ENCODE measurements around the gene ZNF865.

ZNF865 gene

DNA sequence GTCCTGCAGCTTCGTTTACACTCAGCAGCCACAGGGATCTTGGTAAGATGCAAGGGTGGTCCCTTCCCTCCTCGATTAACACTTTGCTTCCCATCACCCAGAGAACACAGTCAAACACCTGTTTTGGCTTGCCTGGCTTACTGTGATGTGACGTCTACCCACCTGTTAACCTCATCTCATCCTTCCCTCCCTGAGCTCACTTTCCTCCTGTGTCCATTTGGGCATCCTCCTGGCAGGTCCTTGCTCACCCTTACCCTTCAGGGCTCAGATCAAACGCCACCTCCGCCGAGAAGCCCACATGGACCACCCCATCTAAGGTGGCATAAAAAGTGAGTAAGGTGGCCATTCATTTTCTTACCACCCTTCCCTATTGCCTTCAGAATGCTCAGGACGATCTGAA lies 15.3 kb upstream of the ZNF865 start:
- Histone ChIP-seq H3K36me3 (ENCODE audit: insufficient read depth, low read length) (peaks cover 5% of the 10 kb centered on the region; the same call in 1 of the 2 replicates), H3K27me3 (ENCODE audit: insufficient read depth, low read length) (no peaks in the 10 kb centered on the region; the same call in 1 of the 2 replicates), H3F3A (ENCODE audit: insufficient read depth, low read length) (no peaks in the 10 kb centered on the region), H3K9me2 (ENCODE audit: low read depth, low read length) (no peaks in the 10 kb centered on the region), H3K79me2 (ENCODE audit: insufficient read depth, low read length) (no peaks in the 10 kb centered on the region), H4K20me1 (ENCODE audit: insufficient read depth, low read length) (no peaks in the 10 kb centered on the region), H3K4me2 (ENCODE audit: low read length) (no peak overlapping the region), H3K4me1 (ENCODE audit: insufficient read depth, low read length, severe bottlenecking) (peaks cover 15% of the 10 kb centered on the region), H3K27ac (ENCODE audit: low read depth, low read length, poor library complexity, severe bottlenecking) (no peak overlapping the region), H3K4me3 (ENCODE audit: low read depth, low read length, poor library complexity, severe bottlenecking) (no peak overlapping the region), H3K9me3 (ENCODE audit: low read length) (no peaks in the 10 kb centered on the region), H3K9ac (ENCODE audit: low read length) (no peak overlapping the region), H2AFZ (ENCODE audit: low read length) (no peak overlapping the region)
- TF ChIP-seq EZH2 (IDR thresholded peaks at IDR 0.05; ENCODE audit: borderline replicate concordance, low read length) = no peak
- TF ChIP-seq, protein P1, sequence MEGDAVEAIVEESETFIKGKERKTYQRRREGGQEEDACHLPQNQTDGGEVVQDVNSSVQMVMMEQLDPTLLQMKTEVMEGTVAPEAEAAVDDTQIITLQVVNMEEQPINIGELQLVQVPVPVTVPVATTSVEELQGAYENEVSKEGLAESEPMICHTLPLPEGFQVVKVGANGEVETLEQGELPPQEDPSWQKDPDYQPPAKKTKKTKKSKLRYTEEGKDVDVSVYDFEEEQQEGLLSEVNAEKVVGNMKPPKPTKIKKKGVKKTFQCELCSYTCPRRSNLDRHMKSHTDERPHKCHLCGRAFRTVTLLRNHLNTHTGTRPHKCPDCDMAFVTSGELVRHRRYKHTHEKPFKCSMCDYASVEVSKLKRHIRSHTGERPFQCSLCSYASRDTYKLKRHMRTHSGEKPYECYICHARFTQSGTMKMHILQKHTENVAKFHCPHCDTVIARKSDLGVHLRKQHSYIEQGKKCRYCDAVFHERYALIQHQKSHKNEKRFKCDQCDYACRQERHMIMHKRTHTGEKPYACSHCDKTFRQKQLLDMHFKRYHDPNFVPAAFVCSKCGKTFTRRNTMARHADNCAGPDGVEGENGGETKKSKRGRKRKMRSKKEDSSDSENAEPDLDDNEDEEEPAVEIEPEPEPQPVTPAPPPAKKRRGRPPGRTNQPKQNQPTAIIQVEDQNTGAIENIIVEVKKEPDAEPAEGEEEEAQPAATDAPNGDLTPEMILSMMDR (IDR thresholded peaks at IDR 0.05; ENCODE audit: low read length) = no peak

DNA sequence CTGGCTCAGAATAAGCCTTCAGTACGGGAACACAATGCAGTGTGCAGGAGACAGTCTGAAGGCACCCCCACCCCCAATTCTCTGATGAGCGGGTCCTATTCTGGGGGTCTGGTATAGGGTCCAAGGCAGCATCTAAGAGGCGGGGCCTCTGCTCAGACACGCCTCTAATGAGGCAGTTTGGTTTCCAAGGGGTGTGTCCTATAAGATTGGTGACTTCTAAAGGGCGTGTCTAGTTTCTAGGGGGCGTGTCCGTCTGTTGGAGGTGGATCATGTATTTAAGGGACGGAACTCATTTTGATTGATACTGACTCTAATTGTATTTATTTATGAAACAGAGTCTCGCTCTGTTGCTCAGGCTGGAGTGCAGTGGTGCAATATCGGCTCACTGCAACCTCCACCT lies 14.8 kb upstream of the ZNF865 start:
- TF ChIP-seq, protein P1 (IDR thresholded peaks at IDR 0.05; ENCODE audit: low read length) = no peak
- TF ChIP-seq EZH2 (IDR thresholded peaks at IDR 0.05; ENCODE audit: borderline replicate concordance, low read length) = no peak
- no peak overlapping the region for H2AFZ ChIP-seq (ENCODE audit: low read length)
- no peaks in the 10 kb centered on the region for H3K79me2 ChIP-seq (ENCODE audit: insufficient read depth, low read length)
- no peak overlapping the region for H3K27ac ChIP-seq (ENCODE audit: low read depth, low read length, poor library complexity, severe bottlenecking)
- H3F3A ChIP-seq (ENCODE audit: insufficient read depth, low read length) = no peaks in the 10 kb centered on the region
- H3K9me2 ChIP-seq (ENCODE audit: low read depth, low read length) = no peaks in the 10 kb centered on the region
- H4K20me1 ChIP-seq (ENCODE audit: insufficient read depth, low read length) = no peaks in the 10 kb centered on the region
- H3K9me3 ChIP-seq (ENCODE audit: low read length) = no peaks in the 10 kb centered on the region
- H3K9ac ChIP-seq (ENCODE audit: low read length) = no peak overlapping the region
- H3K4me1 ChIP-seq (ENCODE audit: insufficient read depth, low read length, severe bottlenecking) = peaks cover 14% of the 10 kb centered on the region
- H3K27me3 ChIP-seq (ENCODE audit: insufficient read depth, low read length) = no peaks in the 10 kb centered on the region
- peaks cover 11% of the 10 kb centered on the region for H3K36me3 ChIP-seq (ENCODE audit: insufficient read depth, low read length)
- no peak overlapping the region for H3K4me2 ChIP-seq (ENCODE audit: low read length)
- no peak overlapping the region for H3K4me3 ChIP-seq (ENCODE audit: low read depth, low read length, poor library complexity, severe bottlenecking)

DNA sequence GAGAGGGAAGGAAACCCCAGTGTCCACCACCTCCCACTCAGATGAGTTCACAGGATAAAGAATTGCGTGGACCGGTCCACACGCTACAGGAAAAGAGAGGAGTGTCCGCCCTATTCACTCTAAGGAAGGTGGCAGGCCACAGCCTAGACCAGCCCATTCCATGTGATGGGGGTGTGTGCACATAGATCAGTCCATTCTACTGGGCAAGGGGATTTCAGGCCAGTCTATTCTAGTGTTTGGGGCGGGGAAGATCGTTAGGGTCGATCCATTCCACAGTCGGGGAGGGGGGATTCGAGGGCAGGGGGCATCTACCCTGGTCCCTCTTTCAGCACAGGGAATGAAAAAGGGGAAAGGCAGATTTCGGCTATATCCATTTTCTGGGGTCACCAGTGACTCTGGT lies 13.9 kb upstream of the ZNF865 start:
- Histone ChIP-seq H3K4me1 (ENCODE audit: insufficient read depth, low read length, severe bottlenecking) (peaks cover 6% of the 10 kb centered on the region), H3F3A (ENCODE audit: insufficient read depth, low read length) (no peaks in the 10 kb centered on the region), H3K4me2 (ENCODE audit: low read length) (no peak overlapping the region), H3K27me3 (ENCODE audit: insufficient read depth, low read length) (no peaks in the 10 kb centered on the region), H3K9ac (ENCODE audit: low read length) (no peak overlapping the region), H3K9me2 (ENCODE audit: low read depth, low read length) (no peaks in the 10 kb centered on the region), H3K9me3 (ENCODE audit: low read length) (no peaks in the 10 kb centered on the region), H3K79me2 (ENCODE audit: insufficient read depth, low read length) (no peaks in the 10 kb centered on the region), H4K20me1 (ENCODE audit: insufficient read depth, low read length) (no peaks in the 10 kb centered on the region), H3K4me3 (ENCODE audit: low read depth, low read length, poor library complexity, severe bottlenecking) (no peak overlapping the region), H2AFZ (ENCODE audit: low read length) (no peak overlapping the region), H3K36me3 (ENCODE audit: insufficient read depth, low read length) (peaks cover 20% of the 10 kb centered on the region), H3K27ac (ENCODE audit: low read depth, low read length, poor library complexity, severe bottlenecking) (no peak overlapping the region)
- TF ChIP-seq EZH2 (IDR thresholded peaks at IDR 0.05; ENCODE audit: borderline replicate concordance, low read length) = no peak
- TF ChIP-seq, protein P1 (IDR thresholded peaks at IDR 0.05; ENCODE audit: low read length) = no peak
